Kidney (tissue), 14 donors: ENCODE data around the gene ANKRD17. TPM values are rescaled to one million over a fixed set of nuclear protein-coding genes. Genes with fewer than 3 reads are reported as not detected.

Experiments
- DNase-seq, 5 donors: peaks; one replicate each; pipeline ENCODE4 v3.0.0-alpha.2; 2013 to 2020
- FAIRE-seq: peaks from 2 replicates; lab custom pipeline; 2012; peaks lifted over from hg19 to GRCh38; lab: Jason Lieb, UNC
- H3K27ac ChIP-seq, 2 donors: one replicate each; pipeline ENCODE4 v1.7.0; 2013; ENCODE audit warnings: low read depth in 2 of 2, low read length in 2 of 2, inconsistent platforms in 1 of 2
- H3K27me3 ChIP-seq: one replicate; pipeline ENCODE4 v1.7.1; 2013; ENCODE audit warnings: low read length, inconsistent platforms; ENCODE audit not compliant: control insufficient read depth, insufficient read depth
- H3K36me3 ChIP-seq, 3 donors: one replicate each; pipeline versions ENCODE4 v1.7.0 to v1.7.1; 2013; ENCODE audit warnings: low read length in 3 of 3, control low read depth in 1 of 3, inconsistent platforms in 1 of 3; ENCODE audit not compliant: insufficient read depth in 3 of 3, control insufficient read depth in 2 of 3
- H3K4me1 ChIP-seq, 3 donors: one replicate each; pipeline versions ENCODE4 v1.7.0 to v1.7.1; 2013; ENCODE audit warnings: low read length in 3 of 3, inconsistent platforms in 1 of 3, low read depth in 1 of 3; ENCODE audit not compliant: control insufficient read depth in 2 of 3, insufficient read depth in 2 of 3
- H3K4me3 ChIP-seq, 3 donors: one replicate each; pipeline versions ENCODE4 v1.7.0 to v1.8.1; 2013; ENCODE audit warnings: low read length in 3 of 3, control low read depth in 1 of 3, inconsistent platforms in 1 of 3
- H3K9ac ChIP-seq, 3 donors: one replicate each; pipeline versions ENCODE4 v1.7.0 to v1.7.1; 2013; ENCODE audit warnings: low read length in 3 of 3, control low read depth in 1 of 3, inconsistent platforms in 1 of 3
- H3K9me3 ChIP-seq, 3 donors: one replicate each; pipeline versions ENCODE4 v1.7.0 to v1.7.1; 2013; ENCODE audit warnings: low read length in 3 of 3, control low read depth in 1 of 3, inconsistent platforms in 1 of 3; ENCODE audit not compliant: control insufficient read depth in 2 of 3, insufficient read depth in 1 of 3
- CTCF ChIP-seq: IDR thresholded peaks from 3 replicates; pipeline ENCODE4 v1.5.1; 2012; ENCODE audit warnings: mild to moderate bottlenecking, moderate library complexity, borderline replicate concordance; ENCODE audit not compliant: insufficient read depth; ENCODE audit errors: extremely low read depth
- intact Hi-C: fragments of 100-400 bp; cut with DNase I; formaldehyde crosslinking; loops from one replicate; pipeline ENCODE4 v1.11.1; 2022
- polyA plus RNA-seq: library from polyadenylated mRNA; stranded (reverse); fragments of 350-450 nt; fragmentation: Illumina TruSeq; extraction: RNeasy Lipid Tissue Mini Kit (QIAGEN cat#74804); gene quantifications from one replicate; pipeline ENCODE4 v1.2.3, GENCODE V29; 2014; ENCODE audit warnings: low read depth, low replicate concordance; ENCODE audit not compliant: insufficient read depth
- total RNA-seq: library from RNA; stranded (reverse); fragmentation: NEBNext Ultra II Directional; extraction: Animal tissue kit (Norgen Biotek cat#: 25700); gene quantifications from one replicate; pipeline ENCODE4 v1.2.1, GENCODE V29; 2021
- donor health status: control.
- donor health status: control.
- donor health status: control.
- donor health status: control.
- donor health status: control.
- donor health status: DM: yes; HTN: yes; CAD: no.
- donor health status: Normal renal cell carcinoma (clear cell type).

Gene ANKRD17
- total and polyA plus RNA-seq, 2 donors from 2014 or later, result 13.3 to 67.7 TPM

GRCh38 chr4:73185903-73186302, 72.7 kb downstream of the ANKRD17 start:
- DNase-seq (no peak), FAIRE-seq (peak; percentile 81)
- no peaks in the 10 kb centered on the region for H3K27me3 ChIP-seq
- intact Hi-C loops, result no loop called here
- H3K9me3 ChIP-seq, result no peaks in the 10 kb centered on the region
- no peak overlapping the region for H3K4me3 ChIP-seq
- no peak overlapping the region for H3K9ac ChIP-seq
- no peak for TF ChIP-seq CTCF
- H3K4me1 ChIP-seq, result peaks cover 0 to 4% (median 2%) of the 10 kb centered on the region in 3 donors
- no peak overlapping the region for H3K27ac ChIP-seq
- no peaks in the 10 kb centered on the region for H3K36me3 ChIP-seq

- Histone ChIP-seq H3K9me3 (no peaks in the 10 kb centered on the region), H3K4me3 (no peak overlapping the region), H3K27me3 (no peaks in the 10 kb centered on the region), H3K36me3 (peaks cover 0 to 2% (median 0%) of the 10 kb centered on the region in 3 donors), H3K9ac (no peak overlapping the region), H3K4me1 (peaks cover 0 to 7% (median 4%) of the 10 kb centered on the region in 3 donors), H3K27ac (no peak overlapping the region)
- intact Hi-C loops, result no loop called here
- no peak for TF ChIP-seq CTCF
- DNase-seq (no peak), FAIRE-seq (no peak)
These were observed 77.4 kb downstream of the ANKRD17 start for GRCh38 chr4:73181231-73181630.

- H3K27ac ChIP-seq, result no peak overlapping the region
- no peak overlapping the region for H3K9ac ChIP-seq
- H3K4me3 ChIP-seq, result no peak overlapping the region
- H3K4me1 ChIP-seq, result peaks cover 0 to 7% (median 4%) of the 10 kb centered on the region in 3 donors
- intact Hi-C loops, result no loop called here
- H3K27me3 ChIP-seq, result no peaks in the 10 kb centered on the region
- H3K9me3 ChIP-seq, result peaks cover 0 to 2% (median 0%) of the 10 kb centered on the region in 3 donors
- H3K36me3 ChIP-seq, result peaks cover 0 to 6% (median 4%) of the 10 kb centered on the region in 3 donors
- FAIRE-seq (no peak), DNase-seq (no peak)
- TF ChIP-seq CTCF, result no peak
These were observed 80.2 kb downstream of the ANKRD17 start for GRCh38 chr4:73178389-73178788.

- H3K4me1 ChIP-seq, result no peaks in the 10 kb centered on the region
- peaks cover 17 to 24% (median 19%) of the 10 kb centered on the region in 3 donors for H3K36me3 ChIP-seq
- H3K27ac ChIP-seq, result no peak overlapping the region
- no peak overlapping the region for H3K4me3 ChIP-seq
- FAIRE-seq, result no peak
- H3K9me3 ChIP-seq, result peaks cover 0 to 2% (median 0%) of the 10 kb centered on the region in 3 donors
- no peak for TF ChIP-seq CTCF
- no peak for DNase-seq
- H3K9ac ChIP-seq, result no peak overlapping the region
- no peaks in the 10 kb centered on the region for H3K27me3 ChIP-seq
- intact Hi-C loops, result no loop called here
These were observed 86.4 kb downstream of the ANKRD17 start for GRCh38 chr4:73172161-73172560.
